ENCODE results near the gene DRICH1.
"Not testable (repeated sequence)": the region's sequence is repeated elsewhere in the genome, so short reads cannot be mapped to it uniquely, and the experiment has no call there.

The DRICH1 gene

DNA sequence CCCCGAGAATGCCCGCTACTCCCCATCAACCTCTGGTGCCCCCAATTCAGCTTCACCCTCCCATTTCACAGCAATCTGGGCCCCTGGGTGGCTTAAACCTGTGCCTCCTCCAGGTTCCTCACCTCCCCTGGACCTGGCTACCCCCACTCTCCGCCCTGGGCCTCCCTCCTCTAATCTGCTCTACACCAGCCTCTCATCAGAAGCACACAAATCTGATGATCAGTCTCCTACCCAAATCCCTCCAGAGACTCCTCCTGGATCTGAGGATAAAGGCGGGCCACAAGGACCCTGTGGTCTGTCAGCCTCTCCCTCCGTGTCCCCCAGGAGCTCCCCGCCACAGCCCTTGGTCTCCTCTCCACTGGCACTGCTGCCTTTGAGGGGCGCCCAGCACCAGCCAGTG, 28.9 kb downstream of the DRICH1 start:
- no peak overlapping the region for H3K4me3 ChIP-seq (ENCODE audit: low read depth, low read length)

DNA sequence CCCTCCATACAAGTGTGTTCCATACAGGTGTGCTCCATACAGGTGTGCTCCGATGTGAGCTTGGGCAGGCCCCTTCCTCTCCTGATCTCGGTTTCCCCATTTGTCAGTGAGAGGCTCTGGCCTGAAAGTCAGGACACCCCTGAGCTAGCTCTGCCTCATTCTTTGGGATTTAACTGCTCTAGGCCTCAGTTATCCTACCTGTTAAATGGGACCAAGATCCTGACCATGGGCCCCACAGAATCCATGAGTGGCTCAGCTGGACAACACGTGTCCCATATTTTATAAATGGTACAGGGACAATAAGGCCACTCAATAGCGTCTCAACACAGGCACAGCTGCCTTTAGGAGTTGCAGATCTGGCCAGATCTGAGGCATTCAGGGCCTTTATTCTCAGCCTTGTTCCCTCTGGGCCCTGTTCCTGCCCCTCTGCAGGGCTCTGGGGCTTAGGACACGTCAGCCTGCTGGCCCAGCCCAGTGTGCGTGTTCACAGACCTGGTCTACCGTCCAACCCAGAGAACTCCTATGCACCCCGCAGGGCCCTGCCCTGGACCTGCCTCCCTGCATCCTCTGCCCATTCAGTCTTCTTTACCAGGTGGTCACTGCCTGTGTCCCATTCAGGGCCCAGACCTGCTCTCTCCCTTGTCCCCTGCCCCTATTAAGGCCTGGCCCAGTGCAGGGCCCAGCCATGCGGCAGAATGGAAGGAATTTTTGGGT, 33.2 kb downstream of the DRICH1 start:
- no peak overlapping the region for H3K4me3 ChIP-seq (ENCODE audit: low read depth, low read length)

- H3K4me3 ChIP-seq (ENCODE audit: low read depth, low read length): not testable (repeated sequence)
These were observed 34.4 kb downstream of the DRICH1 start for GRCh38 chr22:23597576-23598268.

GRCh38 chr22:23595904-23596303, 36.2 kb downstream of the DRICH1 start:
- H3K4me3 ChIP-seq (ENCODE audit: low read depth, low read length): not testable (repeated sequence)

DNA sequence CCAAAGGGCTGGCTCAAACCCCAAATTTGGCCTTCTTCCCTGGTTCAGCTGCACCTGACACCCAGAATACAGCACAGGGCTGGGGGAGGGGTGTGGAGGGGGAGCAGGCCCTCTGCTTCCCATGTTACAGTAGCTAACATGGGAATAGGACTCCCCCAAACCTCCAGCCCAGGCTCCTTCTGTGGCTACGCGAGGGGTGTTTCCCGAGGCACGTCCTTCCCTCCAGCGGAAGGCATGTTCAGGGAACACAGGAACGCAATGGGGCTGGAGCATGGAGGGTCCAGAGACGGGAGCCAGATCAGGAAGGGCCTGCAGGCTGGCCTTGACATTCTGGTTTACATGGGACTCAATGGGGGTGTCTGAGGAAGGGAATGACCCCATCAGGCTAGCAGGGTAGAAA, 40.3 kb downstream of the DRICH1 start:
- no peak overlapping the region for H3K4me3 ChIP-seq (ENCODE audit: low read depth, low read length)

DNA sequence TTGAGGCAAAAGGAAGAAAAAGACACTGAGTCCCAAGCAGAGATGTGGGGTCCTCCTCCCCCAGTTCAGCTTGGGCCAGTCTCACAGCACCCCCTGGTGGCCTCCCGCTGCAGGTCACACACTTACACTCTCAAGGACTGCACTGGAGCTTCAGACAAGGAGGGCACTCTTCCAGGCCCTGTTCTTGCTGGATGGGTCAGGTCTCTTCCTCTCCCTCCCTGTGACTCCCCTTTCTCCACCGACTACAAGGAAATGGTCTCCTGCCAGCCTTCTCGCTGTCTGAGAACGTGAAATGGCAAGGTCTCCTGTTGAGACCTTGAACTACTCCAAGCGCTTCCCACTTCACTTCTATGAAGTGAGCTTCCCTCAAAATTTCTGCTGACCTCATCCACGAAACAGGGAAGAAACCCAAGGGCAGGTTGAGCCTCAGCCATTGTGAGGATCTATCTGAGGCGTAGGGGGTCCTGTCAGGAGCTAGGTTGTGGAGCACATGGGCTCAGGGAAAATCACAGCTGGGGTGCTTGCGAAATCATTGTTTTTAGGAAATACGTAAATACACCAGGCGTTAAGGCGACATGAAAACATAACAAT, 40.8 kb downstream of the DRICH1 start:
- H3K4me3 ChIP-seq (ENCODE audit: low read depth, low read length): no peak overlapping the region

GRCh38 chr22:23583836-23584235, 48.3 kb downstream of the DRICH1 start:
- H3K4me3 ChIP-seq (ENCODE audit: low read depth, low read length): no peak overlapping the region

GRCh38 chr22:23583153-23583552, 49.0 kb downstream of the DRICH1 start:
- H3K4me3 ChIP-seq (ENCODE audit: low read depth, low read length): no peak overlapping the region

- H3K4me3 ChIP-seq (ENCODE audit: low read depth, low read length): no peak overlapping the region
These were observed 50.9 kb downstream of the DRICH1 start for GRCh38 chr22:23581260-23581650.

- no peak overlapping the region for H3K4me3 ChIP-seq (ENCODE audit: low read depth, low read length)
These were observed 51.4 kb downstream of the DRICH1 start for GRCh38 chr22:23580576-23581259.

DNA sequence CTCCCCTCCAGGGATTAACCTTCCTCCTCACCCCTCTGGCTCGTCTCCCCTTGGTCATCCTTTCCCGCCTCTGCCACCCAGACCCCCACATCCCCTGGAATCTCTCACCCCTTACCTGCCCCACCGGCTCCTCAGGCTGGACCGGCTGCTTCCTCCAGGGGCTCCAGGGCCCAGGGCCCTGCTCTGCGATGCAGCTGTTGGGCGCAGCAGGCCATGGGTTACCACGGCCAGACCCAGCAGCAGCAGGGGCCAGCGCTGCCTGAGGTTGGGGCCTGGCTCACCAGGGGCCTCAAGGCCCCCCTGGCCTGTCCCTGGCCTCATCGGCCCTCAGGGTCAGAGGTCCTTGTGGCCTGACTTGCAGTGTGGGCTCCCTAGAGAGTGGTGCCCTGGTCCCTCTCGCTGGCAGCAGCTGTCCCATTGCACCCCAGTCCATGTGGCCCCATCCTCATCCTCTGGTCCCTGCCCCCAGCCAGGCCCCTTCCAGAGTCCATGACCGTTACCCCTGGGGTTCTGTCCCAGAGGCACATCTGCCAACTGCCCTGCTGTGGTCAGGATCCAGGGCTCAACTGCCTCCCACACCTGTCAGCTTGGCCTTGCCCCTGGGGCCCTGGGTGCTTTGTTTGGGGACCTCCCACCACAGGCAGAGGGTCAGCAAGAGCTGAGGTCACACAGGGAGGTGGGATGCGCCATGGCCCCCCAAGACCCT, 52.1 kb downstream of the DRICH1 start, which contains the start of gene IGLL1:
TSS of gene IGLL1 (minus strand) at position 421 of the 706 bp plus-strand sequence. CDS start at position 321, 100 bp downstream.
- no peak within 1 kb of the TSS for H3K4me3 ChIP-seq (ENCODE audit: low read depth, low read length)

DNA sequence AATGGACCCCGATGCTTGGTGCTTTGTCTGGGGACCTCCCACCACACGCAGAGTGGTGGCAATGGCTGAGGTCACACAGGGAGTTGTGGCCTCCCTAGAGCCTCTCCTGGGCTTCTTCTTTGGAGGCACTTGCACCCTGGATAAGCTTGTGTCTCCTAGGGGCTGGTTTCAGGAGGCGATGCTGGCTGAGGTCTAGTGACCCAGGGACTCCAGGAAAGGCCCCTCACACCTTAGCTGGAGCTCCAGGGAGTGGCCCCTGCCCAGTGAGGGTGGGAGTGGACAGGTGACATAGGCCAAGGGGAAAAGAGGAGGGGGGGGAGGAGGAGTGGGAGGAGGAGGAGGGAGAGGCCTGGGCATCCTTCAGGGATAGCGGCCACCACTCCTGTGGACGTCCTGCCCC, 52.8 kb downstream of the DRICH1 start:
- H3K4me3 ChIP-seq (ENCODE audit: low read depth, low read length): no peak overlapping the region

DNA sequence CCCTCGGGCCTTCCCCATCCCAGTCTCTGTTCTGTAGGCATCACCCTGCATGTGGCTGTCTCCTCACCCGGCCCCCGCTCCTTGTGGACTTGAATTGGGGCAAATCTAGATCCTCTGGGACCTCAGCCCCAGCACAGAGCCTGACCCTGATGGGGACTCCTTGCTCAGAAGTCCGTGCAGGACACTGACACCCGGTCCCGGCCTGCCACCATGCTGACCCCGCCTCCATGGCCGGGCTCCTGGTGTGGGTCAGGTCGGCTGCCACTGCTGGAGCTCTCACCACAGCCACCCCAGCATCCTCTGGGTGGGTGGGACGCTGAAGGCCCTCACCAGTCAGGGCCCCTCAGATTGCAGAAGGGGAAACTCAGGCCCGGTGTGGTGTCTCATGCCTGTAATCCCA, 53.8 kb downstream of the DRICH1 start:
- no peak overlapping the region for H3K4me3 ChIP-seq (ENCODE audit: low read depth, low read length)

DNA sequence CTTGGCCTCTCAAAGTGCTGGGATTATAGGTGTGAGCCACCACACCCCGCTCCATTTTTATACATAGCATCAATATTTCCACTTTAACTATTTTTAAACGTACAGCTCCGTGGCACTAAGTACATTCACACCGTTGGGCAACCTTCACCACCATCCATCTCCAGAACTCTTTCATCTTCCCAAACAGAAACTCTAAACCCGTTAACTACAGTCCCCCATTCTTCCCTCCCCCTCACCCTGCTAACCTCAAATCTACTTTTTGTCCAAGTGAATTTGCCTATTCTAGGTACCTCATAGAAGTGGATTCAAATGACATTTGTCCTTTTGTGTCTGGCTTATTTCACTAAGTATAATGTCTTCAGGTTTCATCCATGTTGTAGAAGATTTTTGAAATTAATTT, 55.4 kb downstream of the DRICH1 start:
- H3K4me3 ChIP-seq (ENCODE audit: low read depth, low read length): no peak overlapping the region

GRCh38 chr22:23575601-23576000, 56.5 kb downstream of the DRICH1 start:
- H3K4me3 ChIP-seq (ENCODE audit: low read depth, low read length): no peak overlapping the region

DNA sequence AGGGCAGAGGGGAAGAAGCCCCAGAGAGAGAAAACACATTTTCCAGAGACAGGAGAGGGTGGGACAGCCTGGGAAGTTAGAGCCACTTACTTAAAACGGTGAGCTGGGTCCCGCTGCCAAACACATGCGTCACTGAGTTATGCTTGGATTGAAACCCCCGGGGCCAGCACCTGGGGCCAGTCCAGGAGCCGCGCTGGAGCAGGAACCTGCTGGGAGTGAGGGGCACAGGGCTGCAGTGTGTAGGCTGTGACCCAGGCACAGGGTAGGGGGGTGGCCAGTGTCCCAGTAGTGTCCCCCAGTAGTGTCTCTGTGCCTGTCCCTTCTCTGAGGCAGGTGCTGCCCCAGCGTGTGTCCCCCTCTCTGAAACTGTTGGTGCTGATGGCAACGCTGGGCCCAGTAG, 57.2 kb downstream of the DRICH1 start:
- H3K4me3 ChIP-seq (ENCODE audit: low read depth, low read length): no peak overlapping the region

GRCh38 chr22:23574371-23574811, 57.7 kb downstream of the DRICH1 start:
- no peak overlapping the region for H3K4me3 ChIP-seq (ENCODE audit: low read depth, low read length)

DNA sequence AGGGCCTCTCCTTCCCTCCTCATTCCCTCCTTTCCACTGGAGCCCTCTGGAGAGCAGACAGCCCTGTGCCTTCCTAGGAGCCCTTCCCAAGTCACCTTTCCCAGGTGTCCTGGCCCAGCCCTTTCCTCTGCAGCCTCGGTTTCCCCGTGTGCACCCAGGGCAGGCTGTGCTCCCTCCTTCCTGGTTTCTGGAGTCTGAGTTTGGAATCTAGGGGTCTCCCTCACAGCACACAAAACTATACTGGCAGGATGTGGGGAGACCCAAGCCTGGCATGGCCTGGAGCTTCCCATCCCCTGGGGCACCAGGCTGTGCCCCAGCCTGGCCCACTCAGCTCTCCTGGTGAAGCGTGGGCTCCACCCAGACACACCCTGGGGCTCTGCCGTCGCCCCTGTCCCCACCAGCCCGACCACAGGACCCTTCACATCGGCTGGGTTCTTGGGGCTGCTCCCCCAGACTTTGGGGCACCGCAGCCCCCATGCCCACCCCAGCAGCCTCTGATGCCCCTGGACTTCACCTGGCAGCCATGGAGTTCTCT, 58.4 kb downstream of the DRICH1 start:
- not testable (repeated sequence) for H3K4me3 ChIP-seq (ENCODE audit: low read depth, low read length)

- not testable (repeated sequence) for H3K4me3 ChIP-seq (ENCODE audit: low read depth, low read length)
These were observed 59.0 kb downstream of the DRICH1 start for GRCh38 chr22:23573106-23573505.

- no peak overlapping the region for H3K4me3 ChIP-seq (ENCODE audit: low read depth, low read length)
These were observed 60.6 kb downstream of the DRICH1 start for GRCh38 chr22:23571486-23571885.

GRCh38 chr22:23570681-23571080, 61.4 kb downstream of the DRICH1 start:
- H3K4me3 ChIP-seq (ENCODE audit: low read depth, low read length): no peak overlapping the region

Measured in iPS-11a (cell line).